Motor neuron (in vitro differentiated cells): ENCODE data around the gene DHRS3. TPM values are rescaled to one million over a fixed set of nuclear protein-coding genes. Genes with fewer than 3 reads are reported as not detected.

Experiments used
- ATAC-seq, 8 experiments: fragments of 200-7000 bp; cut with Tn5 transposase; replicated peaks in 6 of 8; 2 replicates each; pipeline ENCODE4 v1.8.0; 2021; ENCODE audit warnings: mild to moderate bottlenecking in 8 of 8, moderate library complexity in 8 of 8
- H3K27ac ChIP-seq, 2 donors: fragments of 250-450 bp; sonication (Bioruptor Pico); 2 replicates each; pipeline ENCODE4 v1.9.0; 2021; ENCODE audit warnings: antibody characterized with exemption in 2 of 2, mild to moderate bottlenecking in 2 of 2, moderate library complexity in 1 of 2
- H3K4me1 ChIP-seq, 2 donors: fragments of 250-450 bp; sonication (Bioruptor Pico); replicated peaks in 1 of 2; 2 replicates each; pipeline ENCODE4 v1.6.1; 2021; ENCODE audit warnings: antibody characterized with exemption in 2 of 2, mild to moderate bottlenecking in 2 of 2, moderate library complexity in 1 of 2
- H3K4me3 ChIP-seq, 5 donors: fragments of 250-450 bp; sonication (Bioruptor Pico); 2 replicates each; pipeline ENCODE4 v1.9.0; 2021; ENCODE audit warnings: antibody characterized with exemption in 5 of 5, mild to moderate bottlenecking in 5 of 5, moderate library complexity in 4 of 5
- WGBS, 10 experiments: fragments of 450-650 bp; shearing (Covaris generic); methylation state at CpG; one replicate each; pipeline ENCODE4 v1.0.0; 2022; 5-methylcytosine and 5-hydroxymethylcytosine counted together
- in situ Hi-C, 9 experiments: fragments of 400-800 bp; cut with MboI; loops; one replicate each; pipeline ENCODE4 v1.15.0; 2021; ENCODE audit warnings: low sequenced_read_pairs in 9 of 9, low pct_unique_long_range_greater_than_20kb in 2 of 9; ENCODE audit not compliant: unreplicated experiment in 9 of 9
- total RNA-seq, 8 experiments: library from RNA; unstranded; fragments of 300-600 nt; gene quantifications; 2 replicates each; pipeline versions ENCODE4 v1.2.3 to v1.2.4, GENCODE V29; 2022

The DHRS3 gene
- total RNA-seq, 8 experiments from 2014 or later: 41.8 to 436 (median 115) TPM

DNA sequence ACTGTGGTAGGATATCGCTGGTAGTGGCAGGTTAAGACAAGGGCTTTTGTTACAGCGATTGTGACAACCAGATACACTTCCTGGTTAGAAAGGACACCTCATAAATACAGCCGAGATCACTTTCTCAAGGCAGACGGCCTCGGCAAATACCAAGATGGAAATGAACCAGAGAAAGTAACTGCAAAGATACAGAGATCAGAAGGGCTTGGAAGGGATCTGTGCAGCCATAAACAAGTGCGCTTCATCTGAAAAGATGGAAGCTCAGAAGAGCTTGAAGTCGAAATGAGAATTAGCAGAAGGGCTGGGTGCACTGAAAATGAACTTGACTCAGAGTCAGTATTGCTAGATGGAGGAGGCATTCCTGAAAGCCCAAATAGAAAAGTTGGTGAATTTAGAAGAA is 7.1 kb downstream of the DHRS3 start:
- no peak for ATAC-seq
- in situ Hi-C loops: loop anchor here in 3 of 9 experiments (10.0 to 25.0 kb wide), 2 partner anchors 299 to 306 kb away; no protein-coding TSS in a partner anchor
- Histone ChIP-seq H3K4me3 (no peak overlapping the region), H3K27ac (no peak overlapping the region), H3K4me1 (peaks cover 26 to 29% of the 10 kb centered on the region in 2 donors)
- 60 to 100% (median 95%) methylated on average over 1 to 7 of the region's 7 CpGs for WGBS, 10 experiments

DNA sequence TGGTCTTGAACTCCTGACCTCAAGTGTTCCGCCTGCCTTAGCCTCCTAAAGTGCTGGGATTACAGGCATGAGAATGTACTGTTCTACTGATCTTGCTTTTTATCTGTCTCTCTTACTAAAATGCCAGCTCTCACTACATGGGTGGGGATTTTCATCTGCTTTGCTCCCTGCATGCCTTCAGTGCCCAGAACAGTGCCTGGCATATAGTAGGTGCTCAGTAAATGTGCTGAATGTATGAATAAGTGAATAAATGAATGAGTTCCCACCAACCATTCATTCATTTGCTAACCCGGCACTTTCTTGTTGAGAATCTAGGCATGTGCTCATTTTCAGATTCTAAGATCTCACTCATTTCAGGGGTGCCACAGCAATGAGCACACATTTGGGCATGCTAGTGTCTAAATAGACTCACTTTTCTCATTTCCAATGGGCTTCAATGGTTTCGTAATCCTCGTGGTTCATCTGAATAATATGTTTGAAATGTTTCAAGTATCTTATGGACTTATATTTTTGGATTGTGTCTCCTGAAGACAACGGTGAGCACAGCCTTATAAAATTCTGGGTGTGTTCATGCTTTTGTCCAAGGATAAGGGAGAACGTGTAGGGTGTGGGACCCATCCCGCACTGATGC is 7.6 kb downstream of the DHRS3 start:
- H3K4me1 ChIP-seq: peaks cover 22 to 29% of the 10 kb centered on the region in 2 donors
- no peak overlapping the region for H3K4me3 ChIP-seq
- no peak for ATAC-seq
- H3K27ac ChIP-seq: no peak overlapping the region
- in situ Hi-C loops: loop anchor here in 3 of 9 experiments (10.0 to 25.0 kb wide), 2 partner anchors 298 to 306 kb away; no protein-coding TSS in a partner anchor
- 50 to 100% (median 94%) methylated on average over 1 to 7 of the region's 7 CpGs; no CpG with 5 or more reads in 2 of the 10 experiments for WGBS, 10 experiments

DNA sequence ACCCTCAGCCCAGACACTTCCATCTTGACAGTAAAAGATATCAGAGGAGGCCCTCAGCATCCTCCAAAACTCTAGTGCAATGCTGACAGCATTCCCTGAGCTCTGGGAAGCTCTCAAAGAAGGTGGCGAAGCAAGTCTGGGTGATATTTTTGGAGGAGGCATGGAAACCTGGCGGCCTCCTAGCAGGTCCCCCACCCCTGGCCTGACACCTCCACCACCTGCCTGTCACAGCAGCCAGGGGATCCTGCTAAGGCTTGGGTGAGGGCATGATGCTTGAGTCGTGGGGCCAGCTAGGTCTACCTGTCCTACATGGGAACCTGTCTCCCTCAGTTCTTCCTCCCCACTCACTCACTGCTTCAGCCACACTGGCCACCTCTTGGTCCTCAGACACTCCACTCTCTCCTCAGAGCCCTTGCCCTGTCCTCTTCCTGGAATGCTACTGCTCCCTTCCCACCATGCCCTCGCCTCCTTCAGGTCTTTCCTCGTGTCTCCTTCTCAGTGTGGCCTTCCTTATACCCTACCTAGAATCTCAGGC is 8.5 kb downstream of the DHRS3 start:
- peak in 3 of 8 experiments; percentile 8 to 12 (median 11) for ATAC-seq
- peaks cover 21 to 24% of the 10 kb centered on the region in 2 donors for H3K4me1 ChIP-seq
- H3K27ac ChIP-seq: no peak overlapping the region
- in situ Hi-C loops: loop anchor here in 3 of 9 experiments (10.0 to 25.0 kb wide), 2 partner anchors 297 to 305 kb away; no protein-coding TSS in a partner anchor
- 55 to 98% (median 85%) methylated on average over 2 to 3 of the region's 5 CpGs; no CpG with 5 or more reads in 4 of the 10 experiments for WGBS, 10 experiments
- no peak overlapping the region for H3K4me3 ChIP-seq

DNA sequence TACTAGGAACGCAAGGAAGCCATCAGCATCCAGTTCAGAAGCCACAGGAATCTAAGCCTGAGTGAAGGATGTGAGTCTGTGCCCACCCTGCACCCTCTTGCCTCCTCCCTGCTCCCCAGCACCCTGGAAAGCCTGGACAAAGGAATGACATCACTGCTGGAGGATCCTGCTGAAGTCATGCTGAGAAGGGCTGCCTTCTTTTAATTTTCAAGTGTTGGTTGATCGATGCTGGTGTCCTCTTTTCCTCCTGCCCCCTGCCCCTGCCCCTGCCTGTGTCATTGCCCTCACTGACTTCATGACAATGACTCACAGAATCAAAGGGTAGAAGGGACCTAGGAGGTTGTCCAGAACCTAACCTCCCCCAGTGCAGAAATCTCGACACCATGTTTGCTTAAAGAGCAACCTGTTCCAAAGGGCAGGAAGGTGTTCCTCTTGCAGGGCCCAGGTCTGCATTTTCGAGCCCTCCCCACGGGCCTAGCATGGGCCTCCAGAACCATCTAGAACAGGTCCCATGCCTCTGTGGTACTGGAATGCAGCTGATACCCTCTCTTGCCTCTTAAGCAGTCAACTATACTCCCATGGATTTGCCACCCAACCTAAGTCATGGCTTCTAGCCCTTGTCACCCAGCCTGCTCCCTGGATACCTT is 9.6 kb downstream of the DHRS3 start:
- Histone ChIP-seq H3K27ac (peak overlapping the region; percentile 59 to 60), H3K4me3 (no peak overlapping the region), H3K4me1 (peaks cover 28 to 31% of the 10 kb centered on the region in 2 donors)
- 72 to 100% (median 80%) methylated on average over 2 to 5 of the region's 5 CpGs; no CpG with 5 or more reads in 5 of the 10 experiments for WGBS, 10 experiments
- in situ Hi-C loops: loop anchor here in 2 of 9 experiments (25.0 kb wide), 1 partner anchor 296 kb away; no protein-coding TSS in a partner anchor
- ATAC-seq: peak in 6 of 8 experiments; percentile 2 to 82 (median 71)

DNA sequence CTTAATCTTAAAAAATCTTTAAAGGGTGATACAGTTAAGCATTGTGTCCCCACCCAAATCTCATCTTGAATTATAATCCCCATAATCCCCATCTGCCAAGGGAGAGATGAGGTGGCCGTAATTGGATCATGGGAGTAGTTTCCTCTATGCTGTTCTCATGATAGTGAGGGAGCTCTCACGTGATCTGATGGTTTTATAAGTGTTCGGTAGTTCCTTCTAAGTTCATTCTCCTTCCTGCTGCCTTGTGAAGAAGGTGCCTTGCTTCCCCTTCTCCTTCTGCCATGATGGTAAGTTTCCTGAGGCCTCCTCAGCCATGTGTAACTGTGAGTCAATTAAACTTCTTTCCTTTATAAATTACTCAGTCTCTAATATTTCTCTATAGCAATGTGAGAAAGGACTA is 10.7 kb downstream of the DHRS3 start:
- 72 to 96% (median 83%) methylated on average over 1 to 3 of the region's 3 CpGs; no CpG with 5 or more reads in 3 of the 10 experiments for WGBS, 10 experiments
- no peak overlapping the region for H3K4me3 ChIP-seq
- H3K4me1 ChIP-seq: peaks cover 40 to 43% of the 10 kb centered on the region in 2 donors
- H3K27ac ChIP-seq: no peak overlapping the region
- ATAC-seq: no peak
- in situ Hi-C loops: loop anchor here in 2 of 9 experiments (25.0 kb wide), 1 partner anchor 295 kb away; no protein-coding TSS in a partner anchor

DNA sequence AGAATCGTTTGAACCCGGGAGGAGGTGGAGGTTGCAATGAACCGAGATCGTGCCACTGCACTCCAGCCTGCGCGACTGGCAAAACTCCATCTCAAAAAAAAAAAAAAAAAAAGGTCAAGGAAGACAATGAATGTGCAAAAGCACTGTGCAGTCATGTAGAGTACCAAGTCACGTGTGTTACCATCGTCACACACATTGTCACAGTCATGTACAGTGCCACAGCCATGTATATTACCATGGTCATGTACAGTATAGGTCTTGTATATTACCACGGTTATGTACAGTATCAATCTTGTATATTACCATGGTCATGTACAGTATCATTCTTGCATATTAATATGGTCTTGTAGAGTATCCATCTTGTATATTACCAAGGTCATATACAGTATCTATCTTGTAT is 13.0 kb downstream of the DHRS3 start:
- in situ Hi-C loops: loop anchor here in 2 of 9 experiments (25.0 kb wide), 1 partner anchor 293 kb away; no protein-coding TSS in a partner anchor
- Histone ChIP-seq H3K27ac (peak overlapping the region; percentile 60 to 69), H3K4me3 (no peak overlapping the region), H3K4me1 (peaks cover 61 to 65% of the 10 kb centered on the region in 2 donors)
- ATAC-seq: no peak
- 75 to 100% (median 81%) methylated on average over 1 to 9 of the region's 9 CpGs; no CpG with 5 or more reads in 3 of the 10 experiments for WGBS, 10 experiments

DNA sequence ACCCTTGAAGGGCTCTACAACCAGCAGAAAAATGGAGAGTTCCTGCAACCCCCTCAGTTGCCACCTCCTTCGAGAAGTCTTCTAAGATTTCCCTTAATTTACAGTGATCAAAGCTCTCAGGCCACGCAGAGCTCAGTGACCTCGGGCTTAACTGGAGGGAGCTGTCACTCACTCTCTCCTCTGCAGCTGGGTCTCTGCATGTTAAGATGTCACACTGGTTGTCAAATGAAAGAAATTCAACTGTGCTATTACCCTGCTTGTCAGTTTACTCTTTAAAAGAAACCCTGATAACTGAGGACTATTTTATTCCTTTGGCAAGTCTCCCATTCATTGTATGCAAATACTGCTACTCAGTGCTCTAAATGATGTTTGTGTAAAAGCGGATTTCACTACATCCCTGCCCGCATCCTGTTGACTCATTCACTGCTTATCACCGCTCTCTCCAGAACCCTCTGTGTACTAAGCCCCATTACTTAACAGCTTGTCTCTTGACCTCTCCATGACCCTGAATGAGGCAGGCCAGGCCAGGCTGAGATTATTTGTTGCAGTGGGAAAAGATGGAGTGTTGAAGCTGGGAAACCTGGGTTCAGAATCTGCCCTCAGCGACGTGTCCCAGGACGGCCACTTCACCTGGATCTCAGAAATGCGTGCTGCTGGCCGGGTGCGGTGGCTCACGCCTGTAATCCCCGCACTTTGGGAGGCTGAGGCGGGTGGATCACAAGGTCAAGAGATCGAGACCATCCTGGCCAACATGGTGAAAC is 13.7 kb downstream of the DHRS3 start:
- ATAC-seq: peak; percentile 21 to 84 (median 78)

DNA sequence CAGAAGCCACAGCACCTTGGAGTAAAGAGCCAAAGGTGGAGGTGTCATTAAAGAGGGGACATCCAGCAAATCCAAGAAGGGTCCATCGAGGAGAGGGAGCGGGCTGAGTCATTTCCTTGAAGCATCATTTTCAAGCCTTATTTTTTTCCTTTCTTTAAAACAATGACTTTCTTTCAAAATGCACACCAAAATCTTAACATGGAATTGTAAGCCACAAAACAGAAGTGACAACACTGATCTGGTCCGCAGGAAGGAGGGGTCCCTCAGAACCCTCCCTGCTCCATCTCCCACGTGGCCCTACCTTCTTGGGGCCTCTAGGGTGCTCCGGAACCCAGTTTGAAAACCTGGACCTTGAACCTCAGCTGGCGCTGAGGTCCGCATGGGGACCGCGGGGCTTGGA is 14.8 kb downstream of the DHRS3 start:
- Histone ChIP-seq H3K4me3 (no peak overlapping the region), H3K4me1 (peaks cover 73 to 74% of the 10 kb centered on the region in 2 donors), H3K27ac (peak overlapping the region; percentile 60 to 69)
- in situ Hi-C loops: loop anchor here in 2 of 9 experiments (25.0 kb wide), 1 partner anchor 291 kb away; no protein-coding TSS in a partner anchor
- 65 to 81% (median 71%) methylated on average over 2 to 7 of the region's 9 CpGs; no CpG with 5 or more reads in 5 of the 10 experiments for WGBS, 10 experiments
- no peak for ATAC-seq

More for the DNA sequence above, 13.7 kb downstream of the DHRS3 start:
- peak overlapping the region; percentile 60 to 69 for H3K27ac ChIP-seq
- H3K4me1 ChIP-seq: peaks cover 68 to 72% of the 10 kb centered on the region in 2 donors
- H3K4me3 ChIP-seq: no peak overlapping the region
- in situ Hi-C loops: loop anchor here in 2 of 9 experiments (25.0 kb wide), 1 partner anchor 292 kb away; no protein-coding TSS in a partner anchor
- 20 to 100% (median 34%) methylated on average over 2 to 13 of the region's 16 CpGs; no CpG with 5 or more reads in 1 of the 10 experiments for WGBS, 10 experiments

DNA sequence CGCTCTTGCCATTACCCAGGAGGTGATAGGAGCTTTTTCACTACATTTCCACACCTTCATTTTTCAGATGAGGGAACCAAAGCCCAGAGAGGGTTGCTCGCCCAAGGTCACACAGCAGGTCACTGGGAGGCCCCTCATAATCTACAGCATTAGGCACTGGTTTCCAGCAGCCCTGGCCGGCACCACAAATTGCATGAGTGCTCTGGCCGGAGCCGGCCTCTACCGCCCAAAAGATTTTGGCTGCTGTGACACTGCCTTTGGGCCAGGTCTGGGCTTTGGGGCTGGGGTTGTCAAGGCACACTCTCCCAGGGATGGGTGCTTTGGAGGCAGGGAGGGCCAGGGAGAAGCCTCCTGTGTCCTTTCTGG is 15.4 kb downstream of the DHRS3 start:
- WGBS, 10 experiments: 76 to 100% (median 86%) methylated on average over 3 to 4 of the region's 6 CpGs; no CpG with 5 or more reads in 6 of the 10 experiments
- H3K4me3 ChIP-seq: no peak overlapping the region
- ATAC-seq: no peak
- peaks cover 72 to 75% of the 10 kb centered on the region in 2 donors for H3K4me1 ChIP-seq
- in situ Hi-C loops: loop anchor here in 2 of 9 experiments (25.0 kb wide), 1 partner anchor 290 kb away; no protein-coding TSS in a partner anchor
- H3K27ac ChIP-seq: peak overlapping the region; percentile 4 to 69

DNA sequence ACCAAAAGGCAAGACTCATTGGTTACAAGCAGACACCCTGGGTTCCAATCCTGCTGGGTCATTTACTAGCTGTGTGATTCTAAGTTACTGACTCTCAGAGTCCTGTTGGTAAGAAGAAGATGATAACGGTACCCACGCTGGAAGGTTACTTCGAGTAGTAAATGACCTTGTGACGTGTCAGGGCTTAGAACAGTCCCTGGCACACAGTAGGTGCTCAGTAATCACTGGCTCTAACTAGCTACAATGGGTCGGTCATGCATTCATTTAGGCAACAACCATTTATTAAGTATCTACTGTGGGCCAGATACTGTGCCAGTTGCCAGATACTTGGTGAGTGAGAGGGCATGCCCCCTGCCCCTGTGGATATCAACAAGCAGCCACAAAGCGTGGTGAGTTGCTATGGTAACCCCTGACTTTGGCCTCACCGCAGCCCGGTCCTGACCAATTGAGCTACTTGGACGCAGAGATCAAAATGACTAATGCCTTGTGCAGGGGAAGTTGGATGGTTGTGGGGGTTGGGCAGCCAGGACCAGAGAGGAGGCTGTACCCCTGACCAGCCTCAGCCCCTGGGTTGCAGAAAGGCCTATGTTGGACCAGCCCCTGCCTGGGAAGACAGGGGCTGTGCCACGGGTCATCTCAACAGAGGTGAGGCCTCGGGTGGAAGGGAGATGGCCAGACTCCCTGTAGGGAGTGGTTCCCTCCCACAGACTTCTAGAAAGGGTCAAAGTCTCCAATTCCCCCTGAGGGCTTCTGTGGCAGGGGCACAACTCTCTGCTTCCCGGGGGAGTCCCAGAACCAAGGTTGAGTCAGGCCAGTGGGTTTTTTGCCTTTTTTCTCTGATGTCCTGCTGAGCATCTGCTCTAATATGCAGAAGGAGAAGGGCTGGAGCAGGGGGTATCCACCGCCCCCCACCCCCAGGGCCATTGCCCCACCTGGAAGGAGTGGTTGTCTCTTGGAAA is 16.0 kb downstream of the DHRS3 start:
- WGBS, 10 experiments: 58 to 100% (median 76%) methylated on average over 3 to 12 of the region's 13 CpGs; no CpG with 5 or more reads in 4 of the 10 experiments

More for the DNA sequence above, 16.0 kb downstream of the DHRS3 start:
- H3K4me3 ChIP-seq: no peak overlapping the region
- peaks cover 78 to 82% of the 10 kb centered on the region in 2 donors for H3K4me1 ChIP-seq
- in situ Hi-C loops: loop anchor here in 2 of 9 experiments (25.0 kb wide), 1 partner anchor 290 kb away; no protein-coding TSS in a partner anchor
- peak overlapping the region; percentile 4 to 69 for H3K27ac ChIP-seq
- ATAC-seq: peak in 6 of 8 experiments; percentile 1 to 63 (median 54)
